HEK293T (cell line): Measurements from ENCODE around the gene HEATR5A.
"Not testable (repeated sequence)": the region's sequence is repeated elsewhere in the genome, so short reads cannot be mapped to it uniquely, and the experiment has no call there.

Experiments
- CTCF ChIA-PET: fragments of 350-600 bp; formaldehyde crosslinking; extraction: SDS; loops from one replicate; lab custom pipeline; 2021; ENCODE audit warnings: antibody characterized with exemption, inconsistent platforms; lab: Yijun Ruan, JAX
- POLR2A ChIA-PET: fragments of 350-600 bp; formaldehyde crosslinking; extraction: SDS; loops from one replicate; lab custom pipeline; 2020; ENCODE audit warnings: antibody characterized with exemption, inconsistent platforms; lab: Yijun Ruan, JAX
- DNase-seq: peaks from one replicate; pipeline ENCODE4 v3.0.0; 2012; ENCODE audit warnings: mixed read lengths; ENCODE audit errors: extremely low spot score
- ARNT ChIP-seq: fragments of 450-650 bp; IDR thresholded peaks from 2 replicates; pipeline ENCODE4 v1.6.1; 2017; ENCODE audit warnings: mild to moderate bottlenecking
- BHLHE40 ChIP-seq: fragments of 450-650 bp; IDR thresholded peaks from 2 replicates; pipeline ENCODE4 v1.6.1; 2016; ENCODE audit warnings: mild to moderate bottlenecking, moderate library complexity, borderline replicate concordance
- CTBP1 ChIP-seq: fragments of 450-650 bp; IDR thresholded peaks from 2 replicates; pipeline ENCODE4 v1.6.1; 2016; ENCODE audit warnings: borderline replicate concordance
- ELF4 ChIP-seq: fragments of 450-650 bp; IDR thresholded peaks from 2 replicates; pipeline ENCODE4 v1.6.1; 2017; ENCODE audit warnings: antibody characterized with exemption
- FOXA1 ChIP-seq: fragments of 450-650 bp; IDR thresholded peaks from 2 replicates; pipeline ENCODE4 v1.6.1; 2016; ENCODE audit warnings: mild to moderate bottlenecking
- FOXK2 ChIP-seq: fragments of 450-650 bp; IDR thresholded peaks from 2 replicates; pipeline ENCODE4 v1.6.1; 2016; ENCODE audit warnings: mild to moderate bottlenecking
- FOXM1 ChIP-seq: fragments of 450-650 bp; IDR thresholded peaks from 2 replicates; pipeline ENCODE4 v1.6.1; 2017; ENCODE audit warnings: mild to moderate bottlenecking, borderline replicate concordance
- HDGF ChIP-seq: fragments of 450-650 bp; IDR thresholded peaks from 2 replicates; pipeline ENCODE4 v1.6.1; 2017; ENCODE audit warnings: antibody characterized with exemption, borderline replicate concordance
- L3MBTL2 ChIP-seq: fragments of 450-650 bp; conservative IDR thresholded peaks from 2 replicates; pipeline ENCODE4 v1.6.1; 2016; ENCODE audit warnings: mild to moderate bottlenecking
- LEF1 ChIP-seq: fragments of 450-650 bp; IDR thresholded peaks from 2 replicates; pipeline ENCODE4 v1.6.1; 2017; ENCODE audit warnings: mild to moderate bottlenecking, borderline replicate concordance
- NFRKB ChIP-seq: fragments of 450-650 bp; IDR thresholded peaks from 2 replicates; pipeline ENCODE4 v1.6.1; 2016; ENCODE audit warnings: mild to moderate bottlenecking, moderate library complexity
- PKNOX1 ChIP-seq: fragments of 450-650 bp; IDR thresholded peaks from 2 replicates; pipeline ENCODE4 v1.6.1; 2016
- SP1 ChIP-seq: fragments of 450-650 bp; IDR thresholded peaks from 2 replicates; pipeline ENCODE4 v1.6.1; 2017
- SUZ12 ChIP-seq: fragments of 450-650 bp; IDR thresholded peaks from 2 replicates; pipeline ENCODE4 v1.6.1; 2016; ENCODE audit warnings: mild to moderate bottlenecking
- TARDBP ChIP-seq: fragments of 450-650 bp; IDR thresholded peaks from 2 replicates; pipeline ENCODE4 v1.6.1; 2016
- ZNF384 ChIP-seq: fragments of 450-650 bp; IDR thresholded peaks from 2 replicates; pipeline ENCODE4 v1.6.1; 2016

Gene HEATR5A

GRCh38 chr14:31253746-31254471, 166.4 kb downstream of the HEATR5A start:
- CTCF ChIA-PET, result no interaction called here
- TF ChIP-seq ZNF384 (no peak), ARNT (no peak), FOXA1 (no peak), PKNOX1 (no peak), LEF1 (no peak), SUZ12 (no peak)
- no peak for DNase-seq
- POLR2A ChIA-PET, result interaction anchor here (1.0 kb wide), 1 partner anchor 46 kb away, joined by 5 read pairs; the partner anchor contains the start of gene HECTD1

GRCh38 chr14:31252865-31253264, 167.5 kb downstream of the HEATR5A start:
- TF ChIP-seq CTBP1, result no peak
- no peak for TF ChIP-seq BHLHE40
- TF ChIP-seq SP1, result no peak
- TF ChIP-seq FOXK2, result no peak
- TF ChIP-seq ELF4, result no peak
- no peak for TF ChIP-seq FOXA1
- no peak for TF ChIP-seq ARNT
- no peak for TF ChIP-seq HDGF
- no peak for TF ChIP-seq L3MBTL2
- TF ChIP-seq PKNOX1, result no peak
- no peak for TF ChIP-seq TARDBP
- TF ChIP-seq NFRKB, result no peak
- no peak for TF ChIP-seq FOXM1

DNA sequence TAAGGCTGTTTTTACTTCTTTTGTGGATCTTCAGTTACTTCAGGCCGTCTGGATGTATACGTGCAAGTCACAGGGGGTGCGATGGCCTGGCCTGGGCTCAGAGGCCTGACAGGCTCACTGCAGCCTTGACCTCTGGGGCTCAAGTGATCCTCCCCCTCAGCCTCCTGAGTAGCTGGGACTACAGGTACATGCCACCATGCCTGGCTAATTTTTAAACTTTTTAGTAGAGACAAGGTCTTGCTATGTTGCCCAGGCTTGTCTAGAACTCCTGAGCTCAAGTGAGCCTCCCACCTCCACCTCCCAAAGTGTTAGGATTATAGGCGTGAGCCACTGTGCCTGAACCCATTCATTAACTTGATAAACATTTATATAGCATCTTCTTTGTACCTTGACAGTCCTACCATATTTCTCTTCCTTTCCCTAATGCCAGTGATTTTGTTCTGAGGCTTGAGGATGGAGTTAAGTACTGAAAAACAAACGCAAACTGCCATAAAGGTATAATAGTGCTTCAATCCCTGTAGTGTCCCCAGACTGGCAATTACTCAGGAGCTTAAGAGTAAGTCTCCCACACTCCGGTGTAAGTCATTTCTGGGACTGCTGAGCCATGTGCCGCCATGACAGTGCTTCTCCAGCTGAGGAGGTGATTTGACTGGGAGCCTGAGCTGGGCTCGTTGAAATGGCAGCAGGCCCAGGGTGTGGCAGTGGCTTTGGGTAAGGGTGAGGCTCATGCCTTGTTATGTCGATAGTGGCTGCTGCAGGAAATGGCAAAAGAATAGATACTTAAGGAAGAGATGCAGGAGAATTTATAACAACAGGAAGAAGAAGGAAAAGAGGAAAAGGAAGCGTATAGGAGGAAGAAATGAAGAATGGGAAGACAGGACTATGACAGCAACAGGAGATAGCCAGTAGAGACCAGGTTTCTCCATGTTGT, 169.1 kb downstream of the HEATR5A start:
- TF ChIP-seq ARNT (no peak), TARDBP (no peak), ELF4 (no peak), PKNOX1 (no peak), SP1 (no peak), HDGF (no peak), LEF1 (no peak), BHLHE40 (no peak), NFRKB (no peak), CTBP1 (no peak), L3MBTL2 (no peak), FOXM1 (no peak), FOXA1 (no peak), ZNF384 (no peak)
- no peak for DNase-seq
- CTCF ChIA-PET, result no interaction called here
- POLR2A ChIA-PET, result interaction anchor here (0.7 kb wide), 1 partner anchor 23 kb away, joined by 3 read pairs; no protein-coding TSS in a partner anchor

More at GRCh38 chr14:31252865-31253264, 167.5 kb downstream of the HEATR5A start:
- POLR2A ChIA-PET, result interaction anchor here (1.0 kb wide), 1 partner anchor 45 kb away, joined by 5 read pairs; the partner anchor contains the start of gene HECTD1
- CTCF ChIA-PET, result no interaction called here
- DNase-seq, result no peak

GRCh38 chr14:31244626-31245025, 175.7 kb downstream of the HEATR5A start:
- TF ChIP-seq ARNT (no peak), ZNF384 (no peak), SP1 (no peak), BHLHE40 (no peak), ELF4 (no peak), FOXK2 (no peak), NFRKB (no peak), FOXM1 (no peak), TARDBP (no peak), L3MBTL2 (no peak), SUZ12 (no peak), CTBP1 (no peak), LEF1 (no peak), PKNOX1 (no peak), FOXA1 (no peak)
- POLR2A ChIA-PET, result no interaction called here
- no peak for DNase-seq
- CTCF ChIA-PET, result no interaction called here

- POLR2A ChIA-PET, result no interaction called here
- no peak for TF ChIP-seq HDGF
- no peak for TF ChIP-seq TARDBP
- no peak for TF ChIP-seq FOXA1
- no peak for TF ChIP-seq ARNT
- no peak for TF ChIP-seq FOXK2
- no peak for TF ChIP-seq L3MBTL2
- no peak for TF ChIP-seq SP1
- no peak for TF ChIP-seq NFRKB
- TF ChIP-seq ELF4, result no peak
Observed at GRCh38 chr14:31243860-31244259, 176.5 kb downstream of the HEATR5A start.

GRCh38 chr14:31242161-31242940, 178.0 kb downstream of the HEATR5A start:
- DNase-seq, POLR2A ChIA-PET: not testable (repeated sequence)
- CTCF ChIA-PET, result interaction anchor here (0.6 kb wide), 1 partner anchor 1230 kb away, joined by 3 read pairs; no protein-coding TSS in a partner anchor

More at GRCh38 chr14:31243860-31244259, 176.5 kb downstream of the HEATR5A start:
- CTCF ChIA-PET, result interaction anchor here (0.6 kb wide), 1 partner anchor 126 kb away, joined by 3 read pairs; no protein-coding TSS in a partner anchor
- DNase-seq, result no peak
